LHCN-M2 (cell line): ENCODE data around the gene MORN1. TPM values are rescaled to one million over a fixed set of nuclear protein-coding genes. Genes with fewer than 3 reads are reported as not detected.
A peak's percentile ranks its signal among the peaks of the same experiment; 100 is the strongest.

Source experiments
- DNase-seq: peaks from one replicate; pipeline ENCODE4 v3.0.0-alpha.2; 2012; ENCODE audit warnings: low read depth
- total RNA-seq: library from RNA; depleted of rRNA; stranded (reverse); fragments of >200 nt; gene quantifications from 2 replicates; pipeline ENCODE4 v1.2.3, GENCODE V29; 2014

MORN1 gene
- total RNA-seq, 1 experiment from 2014 or later, result 7.5 TPM

DNA sequence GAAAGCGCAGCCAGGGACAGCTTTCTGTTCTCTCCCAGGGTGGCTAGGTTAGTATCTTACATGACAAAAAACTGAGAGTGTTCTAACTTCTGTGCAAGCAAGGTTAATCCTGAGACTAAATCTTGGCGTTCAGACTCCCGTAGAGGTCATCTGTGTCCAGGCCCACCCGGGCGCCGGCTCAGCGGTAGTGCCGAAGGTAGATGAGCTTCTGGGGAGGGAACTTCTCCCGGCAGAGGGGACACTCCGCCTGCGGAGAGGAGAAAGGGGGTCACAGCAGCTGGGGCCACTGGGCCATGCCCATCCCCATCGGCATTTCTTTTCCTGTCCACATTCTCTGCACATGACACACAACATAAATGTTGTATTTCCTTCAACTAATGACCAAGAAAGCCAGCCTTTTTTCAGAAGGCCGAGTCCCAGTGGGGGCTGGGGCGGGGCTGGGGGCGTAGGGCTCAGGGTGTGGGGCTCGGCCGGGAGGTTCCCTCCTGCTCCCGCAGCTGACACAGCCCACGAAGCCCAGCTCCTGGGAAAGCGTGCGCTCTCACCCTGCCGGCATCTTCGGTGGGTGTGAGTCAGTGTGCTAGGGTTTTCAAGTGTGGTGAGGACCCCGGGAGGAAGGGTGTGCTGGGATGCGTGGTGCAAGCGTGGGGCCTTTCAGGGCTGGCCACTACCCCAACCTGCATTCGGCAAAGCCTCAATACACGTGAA is 14.4 kb upstream of the MORN1 start:
- DNase-seq, result peak; percentile 27

DNA sequence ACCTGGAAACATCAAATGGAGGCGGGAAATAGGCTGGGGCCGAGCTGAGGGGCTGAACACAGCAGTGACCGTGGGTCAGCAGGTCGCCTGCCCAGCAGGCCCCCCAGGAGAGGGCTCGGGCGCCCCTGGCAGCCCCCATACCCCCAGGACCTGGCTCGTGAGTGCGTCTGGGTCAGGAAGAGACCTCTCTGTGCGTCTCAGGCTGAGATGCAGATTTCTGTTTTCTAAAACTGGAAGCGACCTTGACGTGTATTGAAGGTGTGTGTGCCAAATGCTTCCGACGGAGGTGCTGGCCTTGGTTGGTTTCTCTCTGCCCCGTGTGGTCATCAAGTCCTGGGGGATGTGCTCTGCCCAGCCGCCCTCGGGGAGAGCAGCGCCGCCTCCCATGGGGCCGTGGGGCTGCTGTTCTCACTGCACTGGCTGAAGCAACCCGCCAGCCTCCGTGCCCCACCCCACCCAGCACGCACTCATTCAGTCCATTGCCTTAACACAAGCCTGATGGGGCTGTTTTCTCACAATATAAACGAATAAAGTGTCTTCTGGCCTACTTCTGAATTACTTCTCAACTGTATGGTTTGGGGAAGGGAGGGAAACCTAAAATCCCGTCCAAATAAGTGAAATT is 13.6 kb upstream of the MORN1 start:
- DNase-seq, result no peak

DNA sequence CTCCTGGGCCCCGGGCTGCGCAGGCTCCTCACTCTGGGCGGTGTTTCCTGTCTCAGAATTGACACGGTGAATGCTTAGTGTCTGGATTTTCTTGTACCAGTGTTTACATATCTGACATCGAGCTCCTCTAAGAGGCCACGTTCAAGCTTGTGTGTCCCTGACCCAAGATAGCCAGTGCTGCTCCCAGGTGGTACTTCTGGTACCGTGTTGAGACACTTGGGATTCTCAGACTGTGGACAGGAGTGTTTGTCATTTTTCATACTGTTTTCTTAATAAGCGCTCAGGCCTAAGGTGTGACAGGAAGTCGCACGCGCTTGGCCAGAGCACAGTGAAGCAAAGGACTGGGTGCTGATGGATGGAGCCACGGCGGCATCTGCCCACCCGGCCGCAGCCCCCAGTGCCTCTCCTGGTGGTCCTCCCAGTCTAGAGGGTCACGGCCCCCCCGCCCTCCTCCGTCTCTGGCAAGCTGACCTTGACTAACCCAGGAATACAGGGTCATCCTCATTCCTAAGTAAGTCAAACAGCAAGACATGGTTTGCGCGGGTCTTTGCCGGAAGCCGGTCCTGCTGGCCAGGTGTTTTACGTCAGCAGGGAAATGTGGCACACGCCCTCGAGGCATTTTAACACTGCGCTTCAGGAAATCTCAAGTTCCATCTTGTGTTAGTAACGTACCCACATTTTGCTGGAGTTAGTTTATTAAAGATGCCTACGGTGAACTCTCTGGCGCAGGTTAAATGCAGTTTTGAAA is 13.0 kb upstream of the MORN1 start:
- DNase-seq, result no peak

DNA sequence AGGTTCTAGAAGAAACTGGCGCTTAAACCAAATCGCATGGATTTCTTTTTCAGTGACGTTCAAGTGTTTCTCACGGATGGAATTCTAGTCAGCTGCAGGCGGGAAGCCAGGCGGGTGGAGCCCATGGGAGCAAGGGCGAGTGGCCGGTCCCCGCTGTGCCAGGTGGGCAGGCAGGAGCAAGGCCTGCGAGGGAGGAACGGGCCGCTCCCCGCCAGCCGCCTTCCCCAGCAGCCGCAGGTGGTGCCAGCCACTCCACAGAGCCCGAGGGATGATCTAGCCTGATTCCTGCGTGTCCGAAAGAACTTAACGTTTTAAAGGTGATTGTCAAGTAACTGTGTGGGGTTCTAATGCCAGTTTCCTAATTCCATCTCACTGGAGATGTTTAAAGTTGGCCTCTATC is 11.9 kb upstream of the MORN1 start:
- DNase-seq, result no peak

DNA sequence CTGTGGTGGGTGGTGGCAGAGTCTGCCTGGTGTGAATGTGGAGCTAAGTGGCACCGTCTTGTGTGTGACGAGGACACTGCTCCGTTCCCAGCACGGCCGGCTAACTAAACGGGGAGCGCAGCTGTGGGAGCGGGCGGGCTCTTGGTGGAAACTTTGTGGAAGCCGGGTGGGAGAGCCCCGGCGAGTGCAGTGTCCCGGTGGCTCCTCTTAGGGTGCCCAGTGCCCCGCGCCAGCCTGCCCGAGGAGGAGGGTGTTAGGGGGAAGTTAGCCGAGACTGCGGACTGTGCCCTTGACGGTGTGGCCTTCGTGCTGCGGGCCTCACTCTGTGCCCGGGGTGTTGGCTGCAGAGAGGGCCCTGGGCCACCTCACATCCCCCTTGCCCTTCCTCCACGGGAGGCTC is 11.1 kb upstream of the MORN1 start:
- DNase-seq, result no peak

DNA sequence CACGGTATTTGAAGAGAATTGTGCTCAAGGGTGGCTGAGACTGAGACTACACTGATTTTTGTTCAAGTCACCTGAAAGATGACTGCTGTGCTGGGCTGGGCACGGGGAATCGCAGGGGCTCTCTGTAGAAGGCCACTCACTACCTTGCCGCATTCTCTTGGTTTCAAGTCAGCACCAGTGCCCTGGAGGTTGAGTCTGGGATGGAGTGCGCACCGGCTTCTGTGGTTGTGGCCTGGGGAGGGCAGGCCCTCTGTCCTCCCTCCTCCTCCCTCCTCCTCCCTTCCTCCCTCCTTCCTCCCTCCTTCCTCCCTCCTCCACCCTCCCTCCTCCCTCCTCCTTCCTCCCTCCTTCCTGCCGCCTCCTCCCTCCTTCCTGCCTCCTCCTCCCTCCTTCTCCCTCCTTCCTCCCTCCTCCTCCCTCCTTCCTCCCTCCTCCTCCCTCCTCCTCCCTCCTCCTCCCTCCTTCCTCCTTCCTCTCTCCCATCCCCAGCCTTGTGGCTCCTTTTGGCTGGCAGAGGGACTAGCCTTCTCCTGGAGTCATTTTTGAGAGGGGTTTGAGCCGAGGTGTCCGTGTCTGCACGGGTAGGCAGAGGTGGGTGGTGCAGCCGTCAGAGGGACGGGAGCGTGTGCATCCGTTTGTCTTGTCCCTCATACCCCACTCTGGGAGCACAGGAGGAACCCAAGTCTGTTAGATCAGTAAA is 9.7 kb upstream of the MORN1 start:
- DNase-seq, result no peak

DNA sequence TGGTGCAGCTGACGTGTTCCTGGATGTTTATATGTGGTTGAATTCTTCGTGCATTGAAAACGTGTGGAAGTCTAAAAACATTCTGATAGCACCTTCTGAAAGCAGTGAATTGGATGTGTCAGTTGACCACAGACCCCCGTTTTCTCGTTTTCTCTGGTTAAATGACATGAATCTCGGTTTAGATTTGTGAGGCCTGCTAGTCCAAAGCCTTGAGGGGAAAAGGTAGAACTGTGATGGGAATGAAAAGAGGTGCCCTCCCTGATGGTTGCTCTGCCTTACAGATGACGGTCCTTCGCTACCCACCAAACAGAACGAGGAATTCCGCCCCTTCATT is 9.2 kb upstream of the MORN1 start:
- no peak for DNase-seq

DNA sequence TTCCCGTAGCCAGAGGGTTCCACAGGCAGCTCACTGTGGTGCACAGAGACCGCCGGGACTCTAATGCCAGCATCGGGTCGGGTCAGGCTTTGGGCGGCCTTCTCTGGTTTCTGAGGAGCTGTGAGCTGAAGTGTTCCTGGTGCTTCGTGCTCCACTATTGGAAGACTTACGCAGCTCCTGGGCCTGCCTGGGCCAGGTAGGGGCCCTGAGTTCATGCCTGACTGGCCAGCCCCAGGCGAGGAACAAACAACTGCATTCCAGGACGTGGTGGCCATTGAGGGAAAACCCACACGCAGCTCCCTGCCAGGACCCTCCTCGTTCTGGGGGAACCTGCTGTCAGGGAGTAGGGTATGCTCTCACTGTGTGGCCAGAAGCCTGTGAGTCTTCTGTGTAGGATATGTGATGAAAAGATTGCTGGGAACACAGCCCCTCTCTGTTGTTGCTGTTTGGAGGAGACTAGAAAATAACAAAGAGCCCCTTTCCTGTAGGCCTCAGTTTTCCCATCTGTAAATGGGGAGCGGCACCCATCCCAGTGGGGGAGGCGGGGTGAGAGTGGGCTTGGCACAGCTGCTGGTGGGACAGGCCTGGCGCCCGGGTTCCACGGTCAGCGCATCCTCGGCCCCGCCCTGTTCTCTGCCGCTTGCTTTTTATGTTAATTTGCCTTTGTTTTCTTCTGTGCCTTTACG is 8.7 kb upstream of the MORN1 start:
- DNase-seq, result no peak

DNA sequence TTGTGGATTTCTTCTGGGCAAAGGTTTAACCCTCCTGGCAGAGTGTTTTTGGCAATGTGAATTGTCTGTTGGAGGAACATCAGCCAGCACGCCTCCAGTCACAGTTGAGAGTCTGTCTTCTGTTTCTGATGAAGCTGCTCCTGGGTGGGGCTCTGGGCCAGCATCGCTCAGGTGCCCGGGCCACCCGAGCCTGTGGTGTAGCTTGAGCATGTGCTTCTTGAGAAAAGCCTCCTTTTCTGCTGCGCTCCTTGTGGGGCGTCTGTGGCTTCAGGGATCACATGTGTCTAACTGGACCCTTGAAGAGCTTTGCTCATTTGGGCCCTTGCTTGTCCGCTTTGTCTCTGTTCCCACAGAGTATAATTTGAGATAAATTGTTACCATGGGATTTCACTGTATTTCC is 7.5 kb upstream of the MORN1 start:
- no peak for DNase-seq

DNA sequence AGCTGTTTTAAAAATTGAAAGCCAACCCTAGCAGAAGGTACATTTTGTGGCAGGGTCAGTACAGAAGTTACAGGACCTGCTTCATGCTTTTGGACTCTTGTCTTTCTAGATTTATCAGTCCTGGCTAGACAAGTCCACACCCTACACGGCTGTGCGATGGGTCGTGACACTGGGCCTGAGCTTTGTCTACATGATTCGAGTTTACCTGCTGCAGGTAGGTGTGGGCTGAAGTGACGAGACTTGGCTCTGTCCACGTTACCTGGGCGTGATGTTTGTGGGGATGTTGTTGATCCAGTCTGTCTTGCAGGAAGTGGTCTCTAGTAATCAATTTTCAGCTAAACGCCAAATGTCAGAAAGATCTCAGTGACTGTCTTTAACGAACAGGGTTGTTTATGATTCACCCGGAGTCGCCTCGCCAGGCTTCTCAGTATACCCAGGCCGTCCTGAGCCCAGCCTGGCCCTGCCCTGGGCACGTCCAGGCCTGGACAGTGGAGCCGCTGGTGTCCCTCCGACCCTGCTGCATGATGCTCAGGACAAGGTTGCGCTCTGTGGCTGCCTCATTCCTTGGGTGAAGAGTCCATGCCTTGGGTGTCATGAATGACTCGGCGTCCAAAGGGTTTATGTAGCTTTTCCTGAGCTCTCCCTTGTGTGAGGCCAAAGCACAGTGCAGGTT is 5.8 kb upstream of the MORN1 start:
- no peak for DNase-seq

DNA sequence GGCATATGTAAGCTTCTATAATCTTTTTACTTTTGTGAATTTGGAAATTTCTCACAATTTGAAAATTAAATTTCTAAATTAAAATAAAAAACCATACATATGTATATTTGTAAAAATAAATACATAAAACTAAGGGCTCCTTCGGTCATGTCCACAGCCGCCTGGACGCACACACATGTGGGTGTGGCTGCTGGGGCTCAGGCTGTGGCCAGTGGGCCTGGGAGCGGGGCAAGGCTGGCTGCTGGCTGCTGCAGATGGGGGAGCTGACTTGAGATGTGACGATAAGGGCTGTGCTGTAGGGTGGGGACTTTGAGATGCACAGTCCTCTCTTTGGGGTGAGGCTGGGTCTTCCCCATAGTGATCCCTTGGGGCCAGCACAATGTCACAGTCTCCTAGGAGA is 5.1 kb upstream of the MORN1 start:
- no peak for DNase-seq

DNA sequence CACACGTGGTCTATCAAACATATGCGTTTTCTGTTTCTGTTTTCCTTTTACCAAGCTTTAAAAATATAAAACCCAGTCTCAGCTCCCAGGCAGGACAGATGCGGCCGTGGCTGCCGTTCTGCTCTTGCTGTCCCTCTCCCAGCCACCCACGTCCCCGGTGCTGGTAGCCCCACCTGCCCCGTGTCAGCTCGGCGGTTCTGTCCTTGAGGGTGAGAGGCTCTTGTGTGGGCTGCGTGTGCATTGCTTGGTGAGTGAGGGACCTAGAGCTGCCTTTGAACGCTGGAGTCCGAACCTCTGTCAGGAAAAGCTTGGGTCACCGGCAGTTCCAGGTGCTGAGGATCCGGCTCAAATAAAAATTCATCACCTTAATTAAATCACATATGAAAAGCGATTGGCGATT is 4.7 kb upstream of the MORN1 start:
- DNase-seq, result no peak

DNA sequence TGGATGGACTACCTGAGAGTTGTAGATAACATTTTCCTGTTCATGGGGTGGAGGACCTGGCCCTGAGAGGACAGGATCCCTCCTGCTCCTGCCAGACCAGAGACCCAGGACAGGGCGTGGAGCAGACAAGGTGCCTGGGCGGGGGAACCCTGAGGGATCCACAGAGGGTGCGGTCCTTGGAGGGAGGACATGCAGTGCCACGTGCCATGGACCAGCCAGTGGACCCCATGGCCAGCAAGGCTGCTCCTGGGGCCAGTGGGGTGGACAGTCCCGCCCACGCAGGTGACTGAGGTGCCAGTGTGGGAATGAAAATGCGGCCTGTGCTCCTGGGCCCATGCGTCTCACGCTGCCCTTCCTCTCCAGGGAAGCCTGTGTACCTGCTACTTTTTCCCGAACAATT is 3.9 kb upstream of the MORN1 start:
- no peak for DNase-seq

DNA sequence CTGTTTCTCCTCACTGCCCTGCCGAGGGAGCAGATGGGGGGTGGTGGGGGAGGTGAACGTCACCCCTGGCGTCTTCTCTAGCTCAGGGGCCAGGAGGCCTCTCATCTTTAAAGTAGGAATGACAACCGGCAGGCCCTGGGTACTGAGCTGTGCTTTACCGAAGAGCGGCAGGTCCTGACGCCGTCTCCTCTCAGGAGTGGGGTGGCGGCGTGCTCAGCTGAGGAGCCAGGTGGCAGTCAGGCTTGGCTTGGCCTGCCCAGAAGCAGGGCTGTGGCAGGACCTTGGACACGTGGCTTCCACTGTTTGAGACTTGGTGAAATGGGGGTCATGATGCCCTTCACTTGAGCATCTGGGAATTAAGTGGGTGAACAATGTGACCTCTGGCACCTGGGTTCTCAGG is 3.4 kb upstream of the MORN1 start:
- no peak for DNase-seq

DNA sequence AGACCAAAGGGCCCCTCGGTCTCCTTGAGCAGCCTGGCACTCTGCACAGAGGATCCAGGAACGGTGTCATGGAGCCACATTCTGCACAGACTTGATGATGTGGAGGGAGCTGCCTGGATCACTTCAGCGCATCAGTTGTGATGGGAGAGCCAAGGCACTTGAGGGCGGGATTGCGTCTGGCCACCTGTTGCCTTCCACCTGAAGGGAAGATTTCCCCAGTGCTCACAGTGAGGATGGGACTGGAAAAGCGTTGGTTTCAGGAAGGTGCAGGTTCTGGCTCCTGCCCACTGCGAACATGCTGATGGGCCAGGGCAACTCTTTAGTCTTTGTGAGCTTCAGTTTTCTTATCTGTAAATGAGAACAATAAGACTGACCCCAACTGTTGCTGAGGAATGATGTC is 2.9 kb upstream of the MORN1 start:
- DNase-seq, result no peak

DNA sequence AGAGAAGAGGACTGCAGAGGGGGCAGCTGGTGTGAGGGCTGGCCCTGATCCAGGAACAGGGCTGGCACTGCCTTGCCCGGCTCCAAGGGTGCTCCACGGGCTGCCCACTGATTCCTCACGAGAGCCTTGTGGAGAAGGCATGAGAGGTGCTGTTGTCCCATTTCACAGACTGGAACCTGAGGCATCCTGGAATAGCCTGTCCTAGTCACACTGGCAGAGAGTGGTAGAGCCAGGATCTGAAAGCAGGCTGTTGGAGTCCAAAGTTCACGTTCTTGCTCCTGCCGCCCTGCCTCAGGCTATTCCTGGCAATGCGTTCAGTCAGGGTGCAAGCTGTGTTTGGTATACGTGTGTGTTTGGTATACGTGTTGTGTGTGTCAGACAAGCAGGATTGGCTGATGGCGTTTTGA is 2.1 kb upstream of the MORN1 start:
- DNase-seq, result no peak

DNA sequence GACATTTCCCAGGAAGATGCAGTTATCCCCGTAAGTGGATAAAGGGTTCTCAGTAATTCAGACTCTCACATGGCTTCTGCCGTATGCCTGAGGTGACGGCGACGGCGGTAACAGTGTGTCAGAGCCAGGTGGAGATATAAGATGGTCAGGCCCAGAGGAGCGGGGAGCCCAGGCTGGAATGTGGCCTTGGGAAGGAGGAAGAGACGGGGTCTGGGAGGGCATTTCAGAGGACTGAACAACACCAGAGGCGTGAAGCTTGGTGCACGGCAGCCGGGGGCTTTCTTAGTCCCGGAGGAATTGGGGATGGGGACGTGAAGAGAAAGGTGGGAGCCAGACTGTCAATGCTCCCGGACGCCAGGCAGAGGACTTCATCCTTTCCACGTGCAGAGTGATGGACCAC is 1.3 kb upstream of the MORN1 start:
- no peak for DNase-seq

DNA sequence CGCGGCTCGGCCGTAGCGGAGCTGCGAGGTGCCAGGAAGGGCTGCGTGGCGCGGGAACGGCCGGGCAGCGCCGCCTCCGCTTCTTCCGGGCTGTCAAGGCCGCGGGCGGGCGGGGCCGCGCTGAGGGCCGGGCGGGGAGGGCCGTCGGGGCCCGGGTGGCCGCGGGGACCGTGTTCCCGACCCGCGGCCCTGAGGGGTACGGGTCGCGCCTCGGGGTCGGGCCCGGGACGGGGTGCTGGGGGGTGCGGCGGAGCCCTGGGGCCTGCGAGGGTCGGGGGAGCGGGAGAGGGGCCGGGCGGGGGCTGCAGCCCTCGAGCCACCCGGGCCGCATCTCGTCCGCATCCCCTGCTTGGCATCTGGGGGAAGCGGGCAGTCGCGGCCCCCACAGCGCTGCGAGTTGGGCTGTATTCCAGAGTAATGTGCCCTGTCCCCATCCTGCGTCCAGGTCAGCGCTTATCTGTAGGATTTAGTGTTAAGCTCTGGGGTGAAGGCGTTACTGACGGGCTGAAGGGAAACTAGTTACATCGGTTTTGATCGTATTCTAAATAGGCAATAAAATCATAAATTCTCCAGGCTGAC is 666 bp upstream of the MORN1 start:
- no peak for DNase-seq

DNA sequence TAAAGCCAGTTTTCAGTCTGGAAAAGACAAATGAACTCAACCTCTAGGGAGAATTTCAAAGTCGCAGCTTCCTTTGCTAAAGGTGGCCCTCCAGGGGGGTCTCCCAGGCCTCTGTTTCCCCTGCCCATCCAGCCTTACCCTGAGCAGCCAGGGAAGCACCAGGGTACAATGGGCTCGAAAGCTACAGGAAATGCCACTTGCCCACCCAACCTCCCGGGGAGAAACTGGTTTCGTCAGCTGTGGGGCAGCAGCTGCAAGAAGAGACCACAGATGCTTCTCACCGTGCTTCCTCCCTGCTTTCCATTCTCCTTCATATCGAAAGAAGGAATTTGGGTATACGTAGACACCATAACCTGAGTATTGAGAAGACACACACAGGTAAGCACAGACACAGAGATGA is 1.7 kb downstream of the MORN1 start:
- DNase-seq, result no peak

DNA sequence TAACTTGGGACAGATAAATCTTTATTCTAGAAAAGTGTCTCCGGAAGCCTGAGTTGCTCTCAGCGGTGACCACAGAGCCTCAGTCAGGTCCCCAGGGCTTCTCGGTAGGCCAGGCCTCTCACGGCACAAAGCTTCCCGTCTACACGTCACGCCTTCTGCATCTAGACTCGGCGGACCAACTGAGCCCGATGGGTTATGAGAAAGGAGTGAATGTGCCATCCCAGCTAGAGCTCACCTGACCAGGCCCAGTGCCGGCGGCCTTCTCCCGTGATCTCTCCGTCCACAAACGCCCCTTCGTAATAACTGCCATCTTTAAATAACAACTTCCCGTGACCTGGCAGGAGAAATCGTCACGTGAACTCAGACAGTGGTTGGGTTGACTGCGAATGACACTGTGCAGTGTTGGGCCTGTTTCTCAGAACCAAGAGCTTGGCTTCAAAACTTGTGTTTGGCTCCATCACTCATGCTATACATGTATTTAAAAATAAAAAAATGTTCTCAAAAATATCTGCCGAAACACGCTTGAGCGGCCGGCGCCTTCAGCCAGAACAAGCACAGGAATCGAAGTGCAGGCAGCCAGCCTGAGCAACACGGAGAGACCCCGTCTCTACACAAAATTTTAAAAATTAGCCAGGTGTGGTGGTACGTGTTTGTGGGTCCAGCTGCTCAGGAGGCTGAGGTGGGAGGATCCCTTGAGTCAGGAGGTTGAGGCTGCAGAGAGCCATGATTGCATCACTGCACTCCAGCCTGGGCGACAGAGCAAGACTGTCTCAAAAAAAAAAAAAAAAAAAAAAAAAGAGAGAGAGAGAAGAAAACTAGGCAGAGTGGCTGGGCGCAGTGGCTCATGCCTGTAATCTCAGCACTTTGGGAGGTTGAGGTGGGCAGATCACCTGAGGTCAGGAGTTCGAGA is 3.1 kb downstream of the MORN1 start:
- DNase-seq, result no peak
